GM12878 (cell line): ENCODE results near the gene TNRC6B. TPM values are rescaled to one million over a fixed set of nuclear protein-coding genes. Genes with fewer than 3 reads are reported as not detected.

Experiments used
- ATAC-seq: fragments of 200-7000 bp; cut with Tn5 transposase; 3 replicates; pipeline ENCODE4 v1.9.1; 2020; ENCODE audit warnings: mild to moderate bottlenecking, moderate library complexity
- BruUV-seq: library from RNA; stranded (reverse); fragments of 400-500 nt; replicated peaks from 2 replicates; lab custom pipeline; 2021; lab: Mats Ljungman, UMichigan
- CTCF ChIA-PET: fragments of 300-600 bp; sonication (Branson Sonifier 250); formaldehyde crosslinking; extraction: SDS; loops from one replicate; lab custom pipeline; 2021; ENCODE audit warnings: inconsistent platforms; lab: Yijun Ruan, JAX
- POLR2A ChIA-PET: fragments of 350-600 bp; formaldehyde crosslinking; extraction: SDS; loops from one replicate; lab custom pipeline; 2021; ENCODE audit warnings: inconsistent platforms; lab: Charles Lee
- RAD21 ChIA-PET: fragments of 300-600 bp; sonication (Branson Sonifier 250); formaldehyde crosslinking; loops from one replicate; lab custom pipeline; 2023; ENCODE audit warnings: antibody characterized with exemption; ENCODE audit not compliant: unreplicated experiment; lab: Charles Lee
- SMC1A ChIA-PET: fragments of 300-600 bp; sonication (Branson Sonifier 250); formaldehyde crosslinking; loops from one replicate; lab custom pipeline; 2023; ENCODE audit not compliant: unreplicated experiment, uncharacterized antibody; lab: Charles Lee
- DNase-seq: peaks from one replicate; pipeline ENCODE4 v3.0.0-alpha.2; 2011; ENCODE audit warnings: low read depth, low spot score
- FAIRE-seq: peaks from 3 replicates; lab custom pipeline; 2011; peaks lifted over from hg19 to GRCh38; lab: Jason Lieb, UNC
- H2AFZ ChIP-seq: 2 replicates; pipeline ENCODE4 v1.6.0; 2011; ENCODE audit warnings: low read depth, low read length, control low read depth; ENCODE audit not compliant: control insufficient read depth
- H3K27ac ChIP-seq: 2 replicates; pipeline ENCODE4 v1.5.1; 2011; ENCODE audit warnings: control low read depth; ENCODE audit not compliant: control insufficient read depth, insufficient read depth
- H3K27me3 ChIP-seq, 2 experiments: replicated peaks in 1 of 2; 2 replicates each; pipeline versions ENCODE4 v1.6.0 to v1.6.1; 2011; ENCODE audit warnings: low read length in 1 of 2; ENCODE audit not compliant: control insufficient read depth in 2 of 2, insufficient read depth in 2 of 2
- H3K36me3 ChIP-seq, 2 experiments: 2 replicates each; pipeline ENCODE4 v1.5.1; 2011; ENCODE audit warnings: low read length in 1 of 2; ENCODE audit not compliant: control insufficient read depth in 2 of 2, insufficient read depth in 2 of 2
- H3K4me1 ChIP-seq: 2 replicates; pipeline ENCODE4 v1.6.1; 2011; ENCODE audit warnings: mild to moderate bottlenecking, low read length, moderate library complexity, mixed read lengths; ENCODE audit not compliant: control insufficient read depth, insufficient read depth
- H3K4me2 ChIP-seq: 2 replicates; pipeline ENCODE4 v1.6.0; 2011; ENCODE audit warnings: control low read depth; ENCODE audit not compliant: control insufficient read depth, insufficient read depth
- H3K4me3 ChIP-seq: fragments of 200-600 bp; sonication (generic); 2 replicates; pipeline ENCODE4 v1.5.1; 2016
- H3K79me2 ChIP-seq: 2 replicates; pipeline ENCODE4 v1.6.0; 2011; ENCODE audit warnings: low read length; ENCODE audit not compliant: control insufficient read depth, insufficient read depth
- H3K9ac ChIP-seq: 2 replicates; pipeline ENCODE4 v1.8.0; 2011; ENCODE audit warnings: low read length, control low read depth, mixed read lengths; ENCODE audit not compliant: control insufficient read depth, insufficient read depth
- H3K9me3 ChIP-seq: replicated peaks from 3 replicates; pipeline ENCODE4 v1.5.1; 2011; ENCODE audit warnings: mild to moderate bottlenecking, low read length; ENCODE audit not compliant: control insufficient read depth, insufficient read depth
- H4K20me1 ChIP-seq: 2 replicates; pipeline ENCODE4 v1.6.0; 2011; ENCODE audit not compliant: control insufficient read depth, insufficient read depth
- ATF7 ChIP-seq: fragments of 450-650 bp; IDR thresholded peaks from 2 replicates; pipeline ENCODE4 v1.6.1; 2016; ENCODE audit warnings: low read depth, mild to moderate bottlenecking
- E2F8 ChIP-seq: fragments of 450-650 bp; IDR thresholded peaks from 2 replicates; pipeline ENCODE4 v1.6.1; 2018; ENCODE audit warnings: mild to moderate bottlenecking, low read depth, moderate library complexity; ENCODE audit not compliant: partially characterized antibody
- GABPA ChIP-seq: IDR thresholded peaks from 2 replicates; pipeline ENCODE4 v1.6.1; 2014; ENCODE audit warnings: antibody characterized with exemption, low read depth, mild to moderate bottlenecking, inconsistent platforms
- HCFC1 ChIP-seq: fragments of 150-350 bp; IDR thresholded peaks from 2 replicates; pipeline ENCODE4 v1.6.1; 2014; ENCODE audit warnings: low read length
- IRF5 ChIP-seq: fragments of 450-650 bp; IDR thresholded peaks from 2 replicates; pipeline ENCODE4 v1.6.1; 2017; ENCODE audit warnings: borderline replicate concordance
- MTA2 ChIP-seq: fragments of 450-650 bp; IDR thresholded peaks from 2 replicates; pipeline ENCODE4 v1.6.1; 2016; ENCODE audit warnings: low read depth, mild to moderate bottlenecking, moderate library complexity
- POLR2AphosphoS2 ChIP-seq: IDR thresholded peaks from 2 replicates; pipeline ENCODE4 v1.6.1; 2011; ENCODE audit warnings: low read depth, mild to moderate bottlenecking, low read length, improper control_type of control experiment, moderate library complexity
- RFX5 ChIP-seq: IDR thresholded peaks from 2 replicates; pipeline ENCODE4 v1.6.1; 2011; ENCODE audit warnings: low read depth, low read length, improper control_type of control experiment
- WGBS: methylation state at CpG from one replicate; pipeline ENCODE4 v1.1.6; 2016; ENCODE audit warnings: low lambda C conversion rate; ENCODE audit not compliant: insufficient replicate concordance, insufficient coverage; ENCODE audit errors: missing lambda C conversion rate; 5-methylcytosine and 5-hydroxymethylcytosine counted together
- in situ Hi-C: fragments of 300-500 bp; cut with MboI; formaldehyde crosslinking; loops from 9 replicates; pipeline ENCODE4 v1.14.3; 2018; ENCODE audit warnings: mixed read lengths
- intact Hi-C: fragments of 100-400 bp; cut with micrococcal nuclease; formaldehyde crosslinking; loops from one replicate; pipeline ENCODE4 v1.14.2; 2022; ENCODE audit not compliant: unreplicated experiment
- polyA plus RNA-seq, 11 experiments: library from polyadenylated mRNA; depleted of rRNA in 4 of 11; unstranded in 6 of 11; stranded (reverse) in 5 of 11; fragments of >200 nt; fragmentation: Nextera tagmentation in 4 of 11; fragmentation: Illumina TruSeq in 1 of 11; extraction: Ambion mirVana in 4 of 11; extraction: Trizol in 1 of 11; gene quantifications; 1 replicate in 1 of 11; 2 replicates in 10 of 11; pipeline versions ENCODE4 v1.2.1 to v1.2.3, GENCODE V29; 2011 to 2016; ENCODE audit warnings: inconsistent platforms in 2 of 11, missing spikeins in 2 of 11, low read depth in 1 of 11
- total RNA-seq, 4 experiments: library from RNA; depleted of rRNA in 3 of 4; stranded (reverse); fragments of >200 nt in 3 of 4; fragmentation: Illumina TruSeq in 1 of 4; extraction: Trizol in 1 of 4; gene quantifications; 2 replicates each; pipeline versions ENCODE4 v1.2.1 to v1.2.3, GENCODE V29; 2013 to 2021
- TF ChIP-seq, protein P1 (sequence below): IDR thresholded peaks from 2 replicates; pipeline ENCODE4 v1.6.1; 2012; ENCODE audit warnings: low read depth, low read length, improper control_type of control experiment

Gene TNRC6B
- total and polyA plus RNA-seq, 10 of the 15 experiments (the other 5 are each of a cell fraction or from before 2014, with no cell fraction given), result 3.6 to 32.8 (median 16.4) TPM

DNA sequence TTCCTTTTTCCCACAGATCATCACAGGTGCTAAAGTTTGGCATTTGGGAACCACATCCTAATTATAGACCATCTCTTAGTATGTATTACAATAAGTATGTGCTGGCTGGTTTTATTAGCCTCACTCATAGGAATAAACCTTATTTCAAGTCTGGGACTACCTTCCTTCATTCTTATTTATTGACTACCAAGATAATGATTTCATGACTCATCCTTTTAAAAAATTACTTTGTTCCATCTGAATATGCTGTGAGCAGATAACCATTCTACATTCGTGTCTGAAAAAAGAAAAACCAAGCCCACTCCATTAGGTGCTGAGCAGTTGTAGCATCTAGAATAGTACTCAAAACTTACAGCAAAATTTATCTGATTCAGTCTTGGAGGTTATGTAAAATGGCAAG lies 12.3 kb downstream of the TNRC6B start:
- in situ Hi-C loops (no loop called here), intact Hi-C loops (loop anchor here (10.0 kb wide), 1 partner anchor 155 kb away; the partner anchor contains the start of gene ADSL)
- ChIA-PET POLR2A (no interaction called here), CTCF (interaction anchor here (0.6 to 2.3 kb wide), 3 partner anchors 9 to 1320 kb away, joined by 3 to 8 read pairs (median 3); no protein-coding TSS in a partner anchor), SMC1A (interaction anchor here (0.7 to 5.7 kb wide), 3 partner anchors 11 to 157 kb away, joined by 3 to 43 read pairs (median 4); partner anchors contain the start of gene TNRC6B), RAD21 (no interaction called here)
- ATAC-seq (no peak), DNase-seq (no peak), FAIRE-seq (no peak)
- Histone ChIP-seq H3K9ac (no peak overlapping the region), H3K79me2 (peaks cover 50% of the 10 kb centered on the region), H3K4me2 (no peak overlapping the region), H3K4me1 (peaks cover 7% of the 10 kb centered on the region), H3K27me3 (no peaks in the 10 kb centered on the region), H2AFZ (no peak overlapping the region), H3K36me3 (no peaks in the 10 kb centered on the region), H3K4me3 (no peak overlapping the region), H3K9me3 (no peaks in the 10 kb centered on the region; the same call in 2 of the 3 replicates), H4K20me1 (no peaks in the 10 kb centered on the region), H3K27ac (no peak overlapping the region)
- no TSS peak for BruUV-seq
- 36% methylated on average over 1 of the region's 1 CpG for WGBS
- TF ChIP-seq E2F8 (no peak), IRF5 (no peak), MTA2 (no peak), GABPA (no peak), POLR2AphosphoS2 (no peak), ATF7 (no peak), HCFC1 (no peak), RFX5 (no peak)
- TF ChIP-seq, protein P1, sequence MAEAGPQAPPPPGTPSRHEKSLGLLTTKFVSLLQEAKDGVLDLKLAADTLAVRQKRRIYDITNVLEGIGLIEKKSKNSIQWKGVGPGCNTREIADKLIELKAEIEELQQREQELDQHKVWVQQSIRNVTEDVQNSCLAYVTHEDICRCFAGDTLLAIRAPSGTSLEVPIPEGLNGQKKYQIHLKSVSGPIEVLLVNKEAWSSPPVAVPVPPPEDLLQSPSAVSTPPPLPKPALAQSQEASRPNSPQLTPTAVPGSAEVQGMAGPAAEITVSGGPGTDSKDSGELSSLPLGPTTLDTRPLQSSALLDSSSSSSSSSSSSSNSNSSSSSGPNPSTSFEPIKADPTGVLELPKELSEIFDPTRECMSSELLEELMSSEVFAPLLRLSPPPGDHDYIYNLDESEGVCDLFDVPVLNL, result no peak
